ENCODE measurements around the gene PFDN6. TPM values are rescaled to one million over a fixed set of nuclear protein-coding genes. Genes with fewer than 3 reads are reported as not detected.
A peak's percentile ranks its signal among the peaks of the same experiment; 100 is the strongest.

PFDN6 gene
- total and polyA plus RNA-seq, 2 of the 13 experiments (the other 11 are each of a cell fraction or from before 2014, with no cell fraction given): 75.5 to 87.0 TPM

DNA sequence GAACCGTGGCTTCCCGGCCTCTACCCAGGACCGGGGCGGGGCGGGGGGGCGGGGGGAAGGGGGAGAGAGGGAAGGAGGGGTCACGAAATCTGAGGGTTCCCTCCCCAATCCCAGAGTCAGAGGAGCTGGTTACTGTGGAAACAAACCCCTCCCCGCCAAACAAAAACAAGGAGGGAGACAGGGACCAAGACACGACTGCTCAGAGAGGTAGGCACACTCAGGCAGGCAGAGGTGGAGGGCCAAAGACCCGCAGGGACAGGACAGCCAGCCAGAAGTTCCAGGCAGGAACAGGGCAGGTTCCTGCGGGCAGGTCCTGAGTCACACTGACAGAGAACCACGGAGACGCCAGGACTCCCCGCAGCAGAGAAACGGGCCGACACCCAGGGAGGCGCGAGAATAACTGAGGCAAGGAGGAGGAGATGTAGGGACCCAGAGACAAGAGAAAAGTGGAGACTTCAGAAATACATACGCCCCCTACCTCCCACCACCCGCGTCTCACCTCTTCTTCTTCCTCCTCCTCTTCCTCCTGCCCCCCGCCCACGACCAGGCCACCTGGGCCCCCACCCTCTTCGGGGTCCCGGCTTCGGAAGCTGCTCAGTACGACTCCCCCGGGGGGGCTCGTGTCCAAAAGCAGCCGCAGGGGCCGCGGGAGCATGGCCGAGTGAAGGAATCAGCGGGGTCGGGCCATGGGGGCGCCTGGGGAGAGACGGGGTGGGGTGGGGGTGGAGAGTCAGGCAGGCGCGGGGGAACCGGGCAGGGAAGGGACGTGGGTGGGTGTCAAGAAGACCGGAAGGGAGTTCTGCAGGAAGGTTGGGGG is 8.8 kb downstream of the PFDN6 start (continued):
- TF ChIP-seq MAZ (IDR thresholded peaks at IDR 0.05; ENCODE audit: borderline replicate concordance, low read depth, low read length): peak; percentile 4; the same call in 1 of the 2 replicates
- no peak for TF ChIP-seq MAZ (CRISPR knock-in tag; IDR thresholded peaks at IDR 0.05; ENCODE audit: low read depth)
- peak; percentile 8 for TF ChIP-seq SRSF1 (optimal IDR thresholded peaks at IDR 0.05; ENCODE audit: low read depth, low read length)
- TF ChIP-seq, protein P1, sequence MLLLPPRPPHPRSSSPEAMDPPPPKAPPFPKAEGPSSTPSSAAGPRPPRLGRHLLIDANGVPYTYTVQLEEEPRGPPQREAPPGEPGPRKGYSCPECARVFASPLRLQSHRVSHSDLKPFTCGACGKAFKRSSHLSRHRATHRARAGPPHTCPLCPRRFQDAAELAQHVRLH (CRISPR knock-in tag; IDR thresholded peaks at IDR 0.05; ENCODE audit: borderline replicate concordance, low read depth): no peak
- peak; percentile 82 for TF ChIP-seq SAP130 (CRISPR knock-in tag; IDR thresholded peaks at IDR 0.05; ENCODE audit: low read depth)

DNA sequence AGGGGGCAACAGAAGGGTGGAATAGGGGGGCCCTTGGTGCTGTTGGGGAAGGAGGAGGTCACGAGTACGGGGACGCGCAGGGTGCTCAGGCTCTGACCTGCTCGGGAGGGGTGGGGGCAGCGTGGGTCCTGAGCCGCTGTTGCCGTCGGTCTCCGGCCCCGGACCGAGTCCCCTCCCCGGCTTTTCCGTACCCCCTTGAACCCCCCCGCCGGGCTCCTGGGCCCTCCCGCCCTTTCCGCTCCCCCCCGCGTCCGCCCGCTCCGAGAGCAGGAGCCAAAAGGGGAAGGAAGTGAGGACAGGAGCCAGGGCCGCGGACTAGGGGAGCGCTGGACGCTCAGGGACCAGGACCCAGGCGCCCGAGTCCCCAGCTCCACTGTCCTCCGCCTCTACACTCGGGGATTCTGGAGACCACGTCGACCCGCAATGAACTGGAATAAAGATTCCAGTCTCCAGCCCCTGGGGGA is 9.4 kb downstream of the PFDN6 start, which contains the start of gene RGL2:
Gene RGL2, minus strand, starts transcription at position 170 of the 464 bp plus-strand sequence. CDS start 332 bp downstream, outside the sequence.
- peaks cover 27% of the 10 kb centered on the region for H3K4me1 ChIP-seq (ENCODE audit: insufficient read depth, low read length)
- H3K27ac ChIP-seq (ENCODE audit: extremely low read length, insufficient read depth, low read length): peak within 1 kb of the TSS; percentile 93
- H3K79me2 ChIP-seq (ENCODE audit: insufficient read depth, low read length): peaks cover 12% of the 10 kb centered on the region
- H3K27me3 ChIP-seq (ENCODE audit: control insufficient read depth in 1 of 2, insufficient read depth in 2 of 2, low read length in 2 of 2): no peaks in the 10 kb centered on the region; a peak in 1 of 5 replicates
- H3K9me3 ChIP-seq (ENCODE audit: low read length): no peaks in the 10 kb centered on the region
- no peaks in the 10 kb centered on the region for H4K20me1 ChIP-seq (ENCODE audit: insufficient read depth, low read length)
- BruUV-seq (replicated peaks): no TSS peak
- H3K9ac ChIP-seq (ENCODE audit: insufficient read depth, low read depth, low read length): peak within 1 kb of the TSS; percentile 92
- 2% methylated on average over 25 of the region's 34 CpGs for WGBS (ENCODE audit: low lambda C conversion rate)
- ChIA-PET POLR2A (interaction anchor here (0.8 to 4.1 kb wide), 12 partner anchors 9 to 327 kb away, joined by 3 to 57 read pairs (median 11); partner anchors contain the start of genes B3GALT4, PFDN6, RPS18 and TAPBP), CTCF (ENCODE audit: low intra/inter-chr PET ratio, low total read pairs) (interaction anchor here (1.2 to 3.3 kb wide), 3 partner anchors 10 to 175 kb away, joined by 3 to 52 read pairs (median 4); partner anchors contain the start of genes PFDN6 and WDR46)
- peak; percentile 27 for ATAC-seq
- no peak for FAIRE-seq
- in situ Hi-C loops (cut with HindIII; ENCODE audit: extremely low pct_ligation_motif_present, low pct_unique_long_range_greater_than_20kb): loop anchor here (5.0 to 25.0 kb wide), 2 partner anchors 97 to 113 kb away; partner anchors contain the start of genes CUTA, HSD17B8, PHF1 and RXRB
- no peak for DNase-seq (ENCODE audit: low spot score)
- peaks cover 4 to 5% of the 10 kb centered on the region in 2 experiments; a peak in 2 of 5 replicates for H3K36me3 ChIP-seq (replicated peaks in 1 of 2; ENCODE audit: control insufficient read depth in 1 of 2, insufficient read depth in 2 of 2, low read length in 2 of 2)
- peak within 1 kb of the TSS; percentile 75 to 88 (median 79) for H3K4me3 ChIP-seq (replicated peaks in 1 of 3; ENCODE audit: insufficient read depth in 1 of 3, low read depth in 2 of 3, low read length in 3 of 3)
- intact Hi-C loops (cut with micrococcal nuclease; ENCODE audit: unreplicated experiment): loop anchor here (1.0 kb wide), 3 partner anchors 10 to 99 kb away; partner anchors contain the start of genes PFDN6, RXRB, SLC39A7 and WDR46
- no peak within 1 kb of the TSS for H2AFZ ChIP-seq (ENCODE audit: low read length)
- peak within 1 kb of the TSS; percentile 92 for H3K4me2 ChIP-seq (ENCODE audit: low read depth, low read length)
- no peak for TF ChIP-seq ARID2 (CRISPR knock-in tag; IDR thresholded peaks at IDR 0.05; ENCODE audit: borderline replicate concordance)
- 0 out of 2 replicates have a peak, but pooled peaks have one; percentile 10 for TF ChIP-seq ZNF160 (CRISPR knock-in tag; IDR thresholded peaks at IDR 0.05)
- TF ChIP-seq ZZZ3 (CRISPR knock-in tag; IDR thresholded peaks at IDR 0.05; ENCODE audit: borderline replicate concordance): 0 out of 2 replicates have a peak, but pooled peaks have one; percentile 15
- TF ChIP-seq ZNF121 (CRISPR knock-in tag; IDR thresholded peaks at IDR 0.05): no peak
- no peak for TF ChIP-seq ZNF451 (CRISPR knock-in tag; IDR thresholded peaks at IDR 0.05)
- 0 out of 2 replicates have a peak, but pooled peaks have one; percentile 38 for TF ChIP-seq KLF13 (CRISPR knock-in tag; IDR thresholded peaks at IDR 0.05)
- TF ChIP-seq, protein P2, sequence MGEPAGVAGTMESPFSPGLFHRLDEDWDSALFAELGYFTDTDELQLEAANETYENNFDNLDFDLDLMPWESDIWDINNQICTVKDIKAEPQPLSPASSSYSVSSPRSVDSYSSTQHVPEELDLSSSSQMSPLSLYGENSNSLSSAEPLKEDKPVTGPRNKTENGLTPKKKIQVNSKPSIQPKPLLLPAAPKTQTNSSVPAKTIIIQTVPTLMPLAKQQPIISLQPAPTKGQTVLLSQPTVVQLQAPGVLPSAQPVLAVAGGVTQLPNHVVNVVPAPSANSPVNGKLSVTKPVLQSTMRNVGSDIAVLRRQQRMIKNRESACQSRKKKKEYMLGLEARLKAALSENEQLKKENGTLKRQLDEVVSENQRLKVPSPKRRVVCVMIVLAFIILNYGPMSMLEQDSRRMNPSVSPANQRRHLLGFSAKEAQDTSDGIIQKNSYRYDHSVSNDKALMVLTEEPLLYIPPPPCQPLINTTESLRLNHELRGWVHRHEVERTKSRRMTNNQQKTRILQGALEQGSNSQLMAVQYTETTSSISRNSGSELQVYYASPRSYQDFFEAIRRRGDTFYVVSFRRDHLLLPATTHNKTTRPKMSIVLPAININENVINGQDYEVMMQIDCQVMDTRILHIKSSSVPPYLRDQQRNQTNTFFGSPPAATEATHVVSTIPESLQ (CRISPR knock-in tag; conservative IDR thresholded peaks at IDR 0.05): peak; percentile 14; the same call in 1 of the 2 replicates
- no peak for TF ChIP-seq SAFB2 (CRISPR knock-in tag; IDR thresholded peaks at IDR 0.05; ENCODE audit: borderline replicate concordance, low read depth)
- 0 out of 2 replicates have a peak, but pooled peaks have one; percentile 30 for TF ChIP-seq ZNF678 (CRISPR knock-in tag; IDR thresholded peaks at IDR 0.05)
- TF ChIP-seq ZNF883 (CRISPR knock-in tag; IDR thresholded peaks at IDR 0.05; ENCODE audit: not compliant biosample characterization): no peak
- TF ChIP-seq ZFP41 (CRISPR knock-in tag; IDR thresholded peaks at IDR 0.05; ENCODE audit: borderline replicate concordance): peak; percentile 68; the same call in 1 of the 2 replicates
- TF ChIP-seq, protein P3, sequence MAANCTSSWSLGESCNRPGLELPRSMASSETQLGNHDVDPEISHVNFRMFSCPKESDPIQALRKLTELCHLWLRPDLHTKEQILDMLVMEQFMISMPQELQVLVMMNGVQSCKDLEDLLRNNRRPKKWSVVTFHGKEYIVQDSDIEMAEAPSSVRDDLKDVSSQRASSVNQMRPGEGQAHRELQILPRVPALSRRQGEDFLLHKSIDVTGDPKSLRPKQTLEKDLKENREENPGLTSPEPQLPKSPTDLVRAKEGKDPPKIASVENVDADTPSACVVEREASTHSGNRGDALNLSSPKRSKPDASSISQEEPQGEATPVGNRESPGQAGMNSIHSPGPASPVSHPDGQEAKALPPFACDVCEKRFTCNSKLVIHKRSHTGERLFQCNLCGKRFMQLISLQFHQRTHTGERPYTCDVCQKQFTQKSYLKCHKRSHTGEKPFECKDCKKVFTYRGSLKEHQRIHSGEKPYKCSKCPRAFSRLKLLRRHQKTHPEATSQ (CRISPR knock-in tag; IDR thresholded peaks at IDR 0.05; ENCODE audit: borderline replicate concordance): 0 out of 2 replicates have a peak, but pooled peaks have one; percentile 3
